GM19193 (cell line): ENCODE data around the gene TP53I11.

Experiments
- POLR2A ChIP-seq: IDR thresholded peaks from 4 replicates; pipeline ENCODE4 v1.6.1; 2011; ENCODE audit not compliant: insufficient read depth, insufficient read length; ENCODE audit errors: extremely low read depth

TP53I11 gene

DNA sequence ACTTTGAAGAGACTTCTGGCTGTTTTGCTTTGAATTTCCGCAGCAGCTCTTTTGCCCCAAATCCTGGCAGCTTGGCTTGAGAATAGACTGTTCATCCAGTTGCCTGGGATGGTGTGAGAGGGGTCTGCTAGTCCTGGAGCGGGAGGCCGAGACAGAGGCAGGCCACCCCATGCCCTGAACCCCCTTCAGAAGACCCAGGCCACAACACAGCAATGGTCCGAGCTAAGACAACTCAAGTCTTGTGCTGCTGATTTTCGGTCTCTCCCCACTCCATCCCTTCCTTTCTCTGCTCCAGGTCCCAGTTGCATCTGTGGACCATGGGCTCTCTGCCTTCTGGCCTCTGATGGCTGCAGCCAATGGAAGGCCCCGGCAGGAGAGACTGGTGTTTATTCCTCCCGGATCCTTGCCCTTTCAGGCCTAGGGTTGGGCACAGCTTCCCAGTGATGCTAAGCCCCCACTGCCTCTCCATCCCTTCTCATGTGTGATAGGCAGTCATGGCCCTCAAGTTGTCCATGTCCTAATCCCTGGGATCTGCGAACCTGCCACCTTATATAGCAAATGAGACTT is 31.9 kb upstream of the TP53I11 start:
- TF ChIP-seq POLR2A = no peak

DNA sequence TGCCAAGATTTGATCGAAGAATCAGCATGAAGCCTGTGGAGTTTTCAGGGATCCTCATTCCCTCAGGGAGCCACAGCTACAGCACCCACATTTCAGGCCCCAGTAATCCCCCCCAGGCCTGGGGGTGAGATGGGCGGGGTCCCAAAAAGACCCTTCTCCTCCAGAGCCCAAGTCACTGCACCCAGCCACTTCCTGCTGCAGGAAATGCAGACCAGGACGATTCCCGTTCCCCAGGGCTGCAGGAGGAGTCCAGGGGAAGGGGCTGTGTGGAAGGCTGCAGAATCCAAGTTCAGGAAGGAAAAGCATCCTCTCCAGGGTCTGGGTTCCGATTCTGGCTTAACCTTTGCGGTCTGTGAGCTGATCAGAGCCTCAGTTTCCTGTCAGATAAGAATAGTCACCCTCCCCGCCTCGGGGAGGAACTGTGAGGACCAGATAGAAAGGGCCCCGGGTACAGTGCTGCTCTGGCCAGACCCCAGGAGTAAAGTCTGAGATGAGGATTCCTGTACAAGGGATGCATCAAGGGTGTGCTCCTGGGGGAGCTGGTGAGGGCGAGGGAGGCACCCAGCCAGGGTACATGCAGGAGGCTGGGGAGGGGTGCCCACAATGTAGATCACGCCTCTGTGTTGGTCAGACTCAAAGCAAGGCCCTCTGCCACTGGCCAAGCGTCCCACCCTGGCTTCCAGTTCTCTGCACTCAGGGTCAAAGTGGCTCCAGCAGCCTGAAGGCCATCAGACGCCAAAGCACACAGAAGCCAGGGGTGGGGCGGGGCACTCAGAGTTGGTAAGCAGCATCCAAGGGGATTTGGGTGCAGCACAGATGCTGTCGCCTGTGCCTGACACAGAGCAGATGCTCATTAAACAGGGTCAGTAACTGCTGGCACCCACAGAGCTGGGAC is 30.1 kb upstream of the TP53I11 start:
- TF ChIP-seq POLR2A = no peak

DNA sequence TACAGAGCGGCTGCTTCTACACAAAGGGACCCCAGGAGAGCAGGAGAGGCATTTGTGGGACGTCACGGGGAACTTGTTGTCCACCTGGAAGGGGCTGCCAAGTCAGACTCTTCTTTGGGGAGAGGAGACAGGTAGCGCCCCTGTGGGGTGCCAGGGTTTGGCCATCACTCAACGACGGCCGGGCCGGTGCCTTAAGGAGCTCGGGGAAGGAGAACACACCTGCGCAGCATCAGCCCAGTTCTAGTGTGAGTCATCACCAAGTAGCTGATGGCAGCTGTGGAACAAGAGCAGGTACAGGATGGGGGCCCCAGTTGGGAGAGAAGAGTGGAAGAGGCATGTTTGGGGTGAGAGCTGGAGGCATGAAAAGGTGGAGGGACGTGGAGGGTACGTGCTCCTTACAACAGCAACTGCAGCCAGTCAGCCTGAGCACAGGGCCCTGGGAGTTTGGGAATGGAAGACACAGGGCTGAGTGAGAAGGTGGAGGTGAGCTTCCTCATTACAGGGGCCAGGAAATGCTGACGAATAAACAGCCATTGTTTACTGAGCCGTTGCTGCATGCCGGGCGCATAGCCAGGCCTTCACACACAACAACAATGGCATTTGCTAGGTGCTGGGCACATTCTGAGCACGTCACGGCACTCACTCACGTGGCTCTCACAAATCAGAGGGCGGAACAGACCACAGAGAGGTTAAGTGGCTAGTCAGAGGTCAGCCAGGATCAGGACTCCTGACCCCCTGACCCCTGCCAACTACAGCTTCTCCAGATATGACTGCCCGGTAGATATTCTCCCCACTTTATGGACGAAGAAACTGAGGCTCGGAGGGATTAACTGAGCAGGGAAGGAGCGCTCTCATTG is 29.1 kb upstream of the TP53I11 start:
- no peak for TF ChIP-seq POLR2A

DNA sequence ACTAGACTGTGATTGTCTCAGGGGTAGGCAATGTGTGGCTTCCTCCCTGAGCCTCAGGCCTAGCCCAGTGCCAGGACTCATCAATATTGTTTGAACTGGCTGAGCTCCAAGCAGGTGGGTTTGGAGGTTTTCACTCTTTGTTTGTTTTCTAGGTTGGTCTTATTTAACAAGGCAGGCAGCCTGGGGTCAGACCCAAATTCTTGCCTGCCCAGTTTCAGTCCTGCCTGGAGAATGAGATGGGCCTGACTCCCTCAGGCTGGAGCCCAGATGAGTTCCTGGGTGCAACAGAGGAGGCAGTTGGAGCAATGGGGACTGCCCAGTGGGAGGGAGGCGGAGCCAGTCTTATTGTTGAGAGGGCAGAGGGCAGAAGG is 28.3 kb upstream of the TP53I11 start:
- no peak for TF ChIP-seq POLR2A

DNA sequence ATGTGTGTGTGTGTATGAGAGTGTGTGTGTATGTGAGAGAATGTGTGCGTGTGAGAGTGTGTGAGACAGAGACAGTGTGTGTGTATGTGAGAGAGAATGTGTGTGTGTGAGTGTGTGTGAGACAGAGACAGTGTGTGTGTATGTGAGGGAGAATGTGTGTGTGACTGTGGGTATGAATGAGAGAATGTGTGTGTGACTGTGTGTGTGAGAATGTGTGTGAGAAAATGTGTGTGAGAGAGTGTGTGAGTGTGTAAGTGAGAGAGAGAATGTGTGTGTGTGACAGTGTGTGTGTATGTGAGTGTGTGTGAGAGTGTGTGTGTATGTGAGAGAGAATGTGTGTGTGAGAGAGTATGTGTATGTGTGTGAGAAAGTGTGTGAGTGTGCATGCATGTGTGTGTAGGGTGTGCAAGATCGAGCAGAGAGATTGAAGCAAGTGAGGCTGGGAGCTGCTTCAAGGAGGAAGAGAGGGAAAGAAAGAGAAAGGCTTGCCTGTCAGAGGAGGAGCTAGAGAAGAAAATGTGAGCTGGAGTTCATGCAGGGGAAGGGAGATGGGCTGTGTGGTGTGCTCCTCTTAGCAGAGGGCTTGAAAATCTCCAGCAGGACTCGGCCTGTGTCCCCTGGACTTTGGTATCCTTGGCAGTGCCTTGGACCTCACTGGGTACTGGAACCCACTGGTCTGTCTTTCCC is 27.7 kb upstream of the TP53I11 start:
- no peak for TF ChIP-seq POLR2A

DNA sequence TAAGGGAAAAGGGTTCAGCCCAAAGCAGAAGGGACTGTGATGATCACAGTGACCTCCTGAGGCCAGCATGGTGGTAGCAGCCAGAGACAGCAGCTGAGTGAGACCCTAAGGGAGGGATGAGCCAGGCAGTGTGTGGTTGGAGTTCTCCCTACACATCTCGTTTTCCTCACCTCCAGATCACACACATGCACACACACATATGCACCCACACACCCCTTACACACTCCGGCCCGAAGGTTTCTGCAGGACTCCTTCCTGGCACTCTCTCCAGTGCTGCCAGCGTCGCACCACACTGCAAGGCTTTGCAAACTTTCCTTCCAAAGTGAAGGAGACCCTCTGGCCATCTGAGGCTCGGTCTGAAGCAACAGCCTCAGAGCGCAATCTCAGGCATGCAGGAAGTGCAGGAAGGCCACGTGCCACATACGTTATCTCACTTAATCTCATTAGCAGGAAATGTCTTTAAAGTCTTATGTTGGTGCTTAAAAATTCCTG is 26.9 kb upstream of the TP53I11 start:
- no peak for TF ChIP-seq POLR2A

DNA sequence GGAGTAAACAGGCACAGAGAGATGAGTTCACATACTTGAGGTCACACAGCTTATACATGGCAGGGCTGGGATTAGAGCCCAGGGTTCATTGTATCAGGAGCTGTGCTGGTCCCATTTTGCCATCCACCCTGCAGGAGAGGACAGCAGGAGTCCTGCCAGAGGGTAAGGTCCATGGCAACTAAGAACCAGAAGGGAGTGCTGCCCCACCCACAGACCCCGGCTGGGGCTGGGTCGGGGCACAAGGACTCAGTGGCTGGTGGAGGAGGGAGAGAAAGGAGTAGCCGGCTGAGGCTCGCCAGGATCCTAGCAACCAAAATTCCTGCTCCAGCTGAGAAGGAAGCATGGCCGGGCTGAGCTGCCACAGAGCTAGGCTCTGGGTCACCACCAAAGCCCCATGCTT is 25.9 kb upstream of the TP53I11 start:
- TF ChIP-seq POLR2A = no peak

DNA sequence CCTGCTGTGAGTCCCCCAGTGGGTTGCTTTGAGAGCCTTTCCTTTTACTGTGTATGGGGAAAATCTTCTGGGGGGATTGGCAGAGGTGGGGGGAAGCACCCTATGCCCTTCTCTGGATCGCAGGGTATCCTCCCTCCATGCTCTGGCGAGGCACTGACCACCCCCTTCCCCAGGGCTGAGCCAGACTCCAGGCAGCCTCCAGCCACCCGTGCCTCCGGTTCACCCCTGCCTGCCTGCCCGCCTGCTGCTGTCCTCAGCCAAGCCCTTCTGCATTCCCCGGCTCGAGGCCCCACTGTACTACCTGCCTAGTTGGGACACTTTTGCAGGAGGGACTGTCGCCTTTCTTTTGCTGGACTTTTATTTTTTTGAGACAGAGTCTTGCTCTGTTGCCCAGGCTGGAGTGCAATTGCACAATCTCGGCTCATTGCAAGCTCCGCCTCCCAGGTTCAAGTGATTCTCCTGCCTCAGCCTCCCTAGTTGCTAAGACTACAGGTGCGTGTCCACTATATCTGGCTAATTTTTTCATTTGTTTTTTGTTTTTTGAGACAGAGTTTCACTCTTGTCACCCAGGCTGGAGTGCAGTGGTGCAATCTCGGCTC is 23.8 kb upstream of the TP53I11 start:
- TF ChIP-seq POLR2A = no peak

DNA sequence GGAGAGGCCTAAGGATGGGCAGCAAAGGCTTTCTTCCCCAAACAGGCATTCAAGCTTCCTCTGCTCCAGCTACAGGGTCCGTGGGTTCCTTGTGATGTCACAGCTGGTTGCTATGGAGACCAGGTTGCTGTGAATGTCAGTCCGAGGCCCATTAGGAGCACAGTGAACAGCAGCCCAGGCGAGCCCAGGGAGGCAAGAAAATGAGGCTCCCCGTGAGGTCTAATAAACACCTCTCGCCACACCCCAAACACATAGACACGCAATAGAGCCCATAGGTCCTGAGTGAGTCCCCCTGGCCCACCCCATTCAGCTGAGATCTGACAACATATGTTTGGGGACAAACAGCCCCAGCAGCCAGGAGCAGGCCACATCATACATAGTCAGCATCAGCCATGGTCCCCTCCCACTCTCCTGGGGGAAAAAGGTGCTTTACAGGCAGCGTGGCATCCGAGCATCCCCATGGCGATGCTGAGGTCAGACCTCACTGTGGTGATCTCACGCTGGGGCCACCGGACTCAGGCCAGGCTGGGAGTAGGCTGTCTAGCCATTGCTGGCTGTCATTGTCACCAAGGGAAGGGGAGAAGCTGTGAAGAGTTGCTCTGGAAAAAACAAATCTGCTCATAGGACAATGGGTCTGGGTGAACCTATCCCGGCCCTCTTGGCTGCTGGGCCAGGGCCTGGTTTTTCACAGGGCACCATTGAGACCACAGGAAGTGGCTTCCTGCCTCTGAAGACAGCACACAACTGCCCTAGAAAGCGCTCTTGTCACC is 23.1 kb upstream of the TP53I11 start:
- TF ChIP-seq POLR2A = no peak

DNA sequence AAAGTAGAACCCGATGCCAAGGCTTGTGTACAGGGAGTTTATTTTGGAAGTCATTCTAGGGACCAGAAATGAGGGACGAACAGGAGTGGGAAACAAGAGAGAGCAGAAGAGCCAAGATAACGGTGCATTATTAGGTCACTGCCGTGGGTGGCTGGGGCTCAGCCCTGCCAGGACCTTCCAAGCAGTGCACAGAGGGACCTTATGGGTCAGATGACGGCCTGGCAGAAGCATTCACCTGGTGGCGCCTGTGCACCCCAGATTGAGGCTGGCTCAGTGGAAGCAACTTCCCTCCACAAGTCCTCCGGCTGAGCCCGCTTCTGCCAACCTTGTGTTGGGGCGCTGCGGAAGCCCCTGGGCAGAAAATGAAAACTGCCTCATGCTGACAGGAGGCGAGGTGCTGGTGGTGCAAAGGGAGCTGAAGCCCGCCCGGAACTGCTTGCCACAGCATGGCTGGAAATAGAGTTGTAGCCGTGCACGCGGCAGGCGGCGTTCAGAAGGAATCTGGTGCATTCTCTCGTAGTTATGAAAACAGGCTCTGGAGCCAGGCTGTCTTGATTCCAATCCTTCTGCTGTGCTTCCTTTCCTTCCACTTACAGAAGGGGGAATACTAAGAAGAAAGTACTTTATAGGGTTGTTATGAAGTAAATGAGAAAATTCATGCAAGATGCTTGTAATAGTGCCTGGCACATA is 22.2 kb upstream of the TP53I11 start:
- TF ChIP-seq POLR2A = no peak

DNA sequence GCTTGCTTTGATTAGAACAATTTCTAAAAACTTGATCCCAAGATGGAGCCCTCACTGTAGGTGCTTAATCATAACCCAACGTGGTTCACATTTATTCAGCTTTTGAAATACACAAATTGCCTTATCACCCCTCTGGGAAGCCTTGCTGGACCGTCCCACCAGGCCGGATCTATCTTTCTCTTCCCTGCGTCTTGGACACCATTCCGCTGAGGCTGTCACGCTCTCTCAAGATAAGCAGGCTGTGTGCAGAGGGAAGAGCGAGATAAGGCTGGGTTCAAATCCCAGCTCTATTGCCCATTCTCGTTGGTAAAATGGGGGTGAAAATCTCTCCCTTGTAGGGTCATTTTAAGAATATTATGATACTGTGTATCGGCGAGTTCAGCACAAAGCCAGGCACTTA is 20.5 kb upstream of the TP53I11 start:
- TF ChIP-seq POLR2A = no peak

DNA sequence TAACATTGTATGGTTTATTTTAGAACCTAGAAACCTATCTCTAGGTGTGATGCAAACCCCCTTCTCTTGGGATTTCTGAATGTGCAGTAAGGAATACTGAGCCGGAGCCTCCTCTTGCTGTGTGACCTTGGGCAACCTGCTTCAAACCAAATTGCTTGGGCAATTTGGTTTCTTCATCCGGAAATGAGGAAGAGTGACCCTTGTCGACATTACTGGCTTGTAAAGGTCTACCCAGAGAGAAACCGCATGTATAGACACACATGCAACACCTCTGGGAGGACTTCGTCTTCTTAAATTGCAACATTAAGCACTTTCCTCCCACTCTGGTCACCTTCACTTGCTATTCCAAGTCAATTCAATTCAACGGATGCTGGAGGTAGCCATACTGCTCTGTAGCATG is 19.6 kb upstream of the TP53I11 start:
- no peak for TF ChIP-seq POLR2A

DNA sequence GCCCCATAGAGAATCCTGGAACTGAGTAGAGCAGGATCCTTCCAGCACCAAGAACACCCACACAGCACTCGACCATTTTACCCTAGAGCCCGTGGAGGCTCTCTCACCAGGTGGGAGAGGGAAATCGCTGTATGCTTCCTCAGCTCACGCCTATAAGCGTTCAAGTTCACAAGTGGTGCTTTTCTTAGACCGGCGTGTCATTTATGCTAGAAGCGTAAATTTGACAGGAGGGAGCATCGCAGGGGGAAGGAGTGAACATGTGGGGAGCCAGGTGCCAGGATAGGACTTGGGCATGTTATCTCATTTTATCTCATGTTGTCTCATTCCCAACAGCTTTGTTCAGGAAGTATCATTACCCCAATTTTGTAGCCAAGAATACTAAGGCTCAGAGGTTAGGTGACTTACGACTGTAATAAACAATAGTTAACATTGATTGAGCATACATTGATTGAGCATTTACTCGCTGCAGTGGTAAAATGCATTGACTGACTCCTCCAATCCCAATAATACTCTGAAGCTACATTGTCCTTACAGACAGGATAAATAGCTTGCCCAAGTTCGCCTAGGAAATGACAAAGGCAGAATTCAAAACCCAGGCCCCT is 19.1 kb upstream of the TP53I11 start:
- TF ChIP-seq POLR2A = no peak
